ENCODE data around the gene TSPAN10.
"Not testable (repeated sequence)": the region's sequence is repeated elsewhere in the genome, so short reads cannot be mapped to it uniquely, and the experiment has no call there.

TSPAN10 gene

DNA sequence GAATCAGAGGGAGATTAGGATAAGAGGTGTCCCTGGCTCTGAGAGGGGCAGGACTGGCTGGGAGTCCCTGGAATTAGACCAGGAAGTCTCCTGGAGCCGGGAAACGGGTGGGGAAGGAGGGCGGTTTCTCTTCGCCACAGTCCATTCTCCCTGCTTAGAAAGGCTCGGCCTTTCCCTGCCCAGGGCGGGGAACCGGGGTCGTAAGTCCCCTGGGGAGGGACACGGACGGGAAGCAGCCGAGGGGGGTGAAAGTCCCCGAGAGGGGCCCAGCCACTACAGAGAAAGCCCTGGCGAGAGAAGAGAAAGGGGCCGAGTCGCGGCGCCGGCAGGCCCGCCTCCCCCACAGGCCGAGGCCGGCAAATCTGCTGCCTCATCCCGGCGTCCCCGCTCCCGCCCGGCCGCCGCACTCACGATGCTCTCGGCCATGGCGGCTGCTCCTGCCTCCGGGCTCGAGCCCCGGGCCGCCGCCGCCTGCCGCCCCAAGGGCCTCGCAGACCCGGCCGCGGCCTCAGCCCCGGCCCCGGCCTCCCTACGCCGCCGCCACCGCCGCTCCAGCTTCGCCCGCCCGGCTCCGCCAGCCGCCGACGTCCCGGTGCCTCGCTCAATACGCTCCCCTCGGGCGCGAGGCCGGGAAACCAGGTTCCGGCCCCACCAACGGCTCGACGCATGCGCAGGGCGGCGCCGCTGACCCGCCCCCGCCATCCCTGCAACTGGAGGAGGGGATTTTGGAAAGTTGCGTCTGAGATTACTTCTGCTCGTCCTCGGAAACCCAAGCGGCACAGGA is at the start of gene TSPAN10, which contains the start of gene NPLOC4:
TSPAN10 (plus strand) TSS at position 692 of the 784 bp plus-strand sequence. CDS start 5,217 bp downstream, outside the sequence.
NPLOC4 (minus strand) TSS at position 608 of the 784 bp plus-strand sequence; CDS start at position 426, 182 bp downstream.
- DNase-seq (ENCODE audit: low spot score) = peak; percentile 94

DNA sequence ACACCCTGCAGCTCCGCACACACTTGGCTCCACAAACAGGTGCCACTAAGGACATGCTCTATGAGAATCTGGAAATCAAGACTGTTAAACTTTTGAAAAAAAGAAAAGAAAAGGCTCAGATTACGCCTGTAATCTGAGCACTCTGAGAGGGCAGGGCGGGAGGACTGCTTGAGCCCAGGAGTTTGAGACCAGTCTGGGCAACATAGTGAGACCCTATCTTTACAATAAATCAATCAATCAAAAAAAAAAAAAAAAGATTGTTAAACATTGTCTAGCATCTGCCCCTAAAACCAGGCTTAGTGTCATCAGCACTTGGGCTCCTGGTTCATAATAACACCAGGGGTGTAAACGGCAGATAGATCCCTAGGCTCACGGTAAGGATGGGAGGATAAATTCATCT is 47.4 kb upstream of the TSPAN10 start:
- DNase-seq (ENCODE audit: low spot score) = no peak

DNA sequence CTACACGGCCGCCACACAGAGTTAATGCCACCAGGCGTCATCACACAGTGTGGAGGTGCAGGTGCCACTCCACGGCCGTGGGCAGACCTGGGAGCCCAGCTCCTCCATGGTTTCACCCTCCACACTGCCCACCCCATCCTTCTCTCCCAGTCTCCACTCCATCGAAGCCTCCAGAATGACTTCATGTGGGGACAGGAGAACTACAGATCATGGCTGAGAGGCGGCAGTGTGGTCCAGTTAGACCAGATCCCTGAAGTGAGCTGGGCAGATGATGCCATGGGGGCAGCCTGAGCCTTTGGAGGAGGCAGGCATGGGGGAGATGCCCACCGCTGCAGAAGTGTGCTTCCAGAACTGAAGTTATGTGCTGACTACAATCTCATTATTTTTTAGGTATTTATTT is 46.9 kb upstream of the TSPAN10 start:
- no peak for DNase-seq (ENCODE audit: low spot score)

DNA sequence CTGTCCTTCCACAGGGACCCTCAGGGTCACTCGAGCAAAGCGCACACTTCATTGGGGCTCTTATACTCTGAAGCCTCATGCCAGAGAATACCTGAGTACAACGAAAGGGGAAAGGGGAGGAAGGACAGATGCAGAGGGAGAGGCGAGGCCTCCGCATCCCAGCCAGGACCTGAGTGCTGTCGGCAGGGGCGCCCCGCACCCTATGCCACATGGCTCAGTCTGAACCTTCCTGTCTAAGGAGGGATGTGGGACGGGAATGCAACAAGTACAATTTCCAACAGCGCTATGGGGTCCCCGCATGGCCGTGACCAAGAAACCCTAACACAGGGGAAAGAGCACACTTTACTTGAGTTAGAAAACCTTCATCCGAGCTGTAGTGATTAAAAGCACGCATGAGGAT is 45.0 kb upstream of the TSPAN10 start:
- no peak for DNase-seq (ENCODE audit: low spot score)

DNA sequence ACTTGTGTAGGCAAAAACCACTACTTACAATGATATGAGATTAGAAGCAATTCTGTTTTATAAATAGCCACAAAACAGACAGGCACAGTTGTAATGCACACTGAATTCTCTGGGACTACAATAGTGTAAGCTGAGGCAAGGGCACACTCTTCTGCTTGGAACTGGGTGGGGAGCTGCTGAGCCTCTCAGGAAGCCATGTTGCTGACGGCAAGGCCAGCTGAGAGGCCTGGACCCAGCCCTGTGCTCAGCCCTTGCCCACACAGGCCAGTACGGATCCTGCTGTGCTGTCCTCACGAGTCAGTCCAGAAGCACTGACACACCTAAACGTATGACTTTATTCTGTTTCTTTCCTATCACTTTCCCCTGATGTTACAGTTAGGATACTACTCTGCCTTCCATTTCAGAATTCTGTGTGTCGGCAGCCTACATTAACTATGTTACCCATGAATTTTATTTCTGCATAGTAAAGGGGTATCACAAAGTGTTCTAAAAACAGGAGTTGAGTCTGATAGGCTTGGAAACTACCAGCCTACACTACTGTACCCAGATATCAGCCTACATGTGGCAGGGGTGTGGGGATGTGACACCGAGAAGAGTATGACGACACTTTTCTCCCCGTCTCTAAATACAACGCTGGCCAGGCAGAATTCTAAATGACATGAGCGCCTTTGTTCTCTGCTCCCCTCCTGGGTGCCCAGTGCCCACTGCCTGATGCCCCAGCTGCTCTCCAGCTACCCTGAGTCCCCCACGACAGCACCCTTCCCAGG is 43.7 kb upstream of the TSPAN10 start:
- DNase-seq (ENCODE audit: low spot score) = no peak

DNA sequence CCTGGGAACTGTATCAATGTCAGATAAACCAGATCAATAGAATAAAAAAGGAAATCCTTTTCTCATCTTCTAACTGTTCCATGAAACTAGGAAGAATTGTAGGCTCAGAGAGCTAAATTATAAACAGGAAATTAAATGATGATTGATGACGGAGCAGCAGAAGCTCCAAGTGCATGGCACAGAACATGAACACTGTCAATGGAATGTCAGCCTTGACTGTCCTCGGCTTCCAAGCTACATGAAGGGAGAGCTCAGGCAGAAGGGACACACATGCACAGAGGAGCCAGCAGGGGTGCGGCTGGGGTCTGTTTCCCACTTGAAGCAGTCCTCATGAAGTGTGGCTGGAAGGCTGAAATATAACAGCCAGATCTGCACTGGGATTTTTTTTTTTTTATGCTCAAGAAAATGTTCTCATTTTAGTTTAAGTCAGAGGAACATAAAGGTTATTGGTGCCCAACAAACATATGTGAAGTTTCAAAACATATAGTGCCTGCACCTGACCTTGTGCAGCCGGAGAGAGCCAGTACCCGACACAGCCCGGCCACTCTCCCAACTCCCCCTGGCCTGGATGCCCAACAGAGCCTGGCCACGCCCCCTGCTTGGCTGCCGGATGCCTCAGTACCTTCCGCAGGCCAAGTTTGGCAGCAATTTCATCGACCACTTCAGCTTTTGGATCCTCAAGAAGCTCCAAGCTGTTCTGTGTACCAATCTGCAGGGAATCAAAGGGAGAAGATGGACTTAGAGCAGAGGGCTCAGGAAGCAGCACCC is 37.1 kb upstream of the TSPAN10 start:
- no peak for DNase-seq (ENCODE audit: low spot score)

DNA sequence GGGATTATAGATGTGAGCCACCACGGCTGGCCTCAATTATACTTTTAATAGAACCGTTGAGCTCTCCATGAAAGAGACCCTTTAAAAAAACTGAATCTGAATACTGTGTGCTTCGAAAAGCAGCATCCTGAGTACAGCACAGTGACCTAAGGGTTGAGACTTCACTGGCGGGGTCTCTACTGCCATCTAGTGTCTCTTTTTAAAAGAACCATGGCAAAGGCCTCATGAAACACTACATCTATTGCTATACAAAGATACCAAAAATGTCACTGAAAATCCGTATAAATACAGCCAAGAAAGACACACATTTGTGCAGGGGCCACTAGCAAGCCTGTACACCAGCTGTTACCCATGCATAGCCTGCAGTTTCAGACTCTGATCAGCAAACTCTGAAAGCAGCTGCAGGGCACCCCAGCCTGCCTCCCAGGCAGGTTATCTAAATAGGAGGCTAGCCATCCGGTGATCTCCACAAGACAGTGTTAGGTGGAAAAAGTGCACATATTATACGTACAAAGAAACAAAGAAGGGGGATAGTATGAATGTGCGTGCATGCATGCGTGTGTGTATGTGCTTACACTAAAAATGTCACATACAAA is 35.4 kb upstream of the TSPAN10 start:
- no peak for DNase-seq (ENCODE audit: low spot score)

DNA sequence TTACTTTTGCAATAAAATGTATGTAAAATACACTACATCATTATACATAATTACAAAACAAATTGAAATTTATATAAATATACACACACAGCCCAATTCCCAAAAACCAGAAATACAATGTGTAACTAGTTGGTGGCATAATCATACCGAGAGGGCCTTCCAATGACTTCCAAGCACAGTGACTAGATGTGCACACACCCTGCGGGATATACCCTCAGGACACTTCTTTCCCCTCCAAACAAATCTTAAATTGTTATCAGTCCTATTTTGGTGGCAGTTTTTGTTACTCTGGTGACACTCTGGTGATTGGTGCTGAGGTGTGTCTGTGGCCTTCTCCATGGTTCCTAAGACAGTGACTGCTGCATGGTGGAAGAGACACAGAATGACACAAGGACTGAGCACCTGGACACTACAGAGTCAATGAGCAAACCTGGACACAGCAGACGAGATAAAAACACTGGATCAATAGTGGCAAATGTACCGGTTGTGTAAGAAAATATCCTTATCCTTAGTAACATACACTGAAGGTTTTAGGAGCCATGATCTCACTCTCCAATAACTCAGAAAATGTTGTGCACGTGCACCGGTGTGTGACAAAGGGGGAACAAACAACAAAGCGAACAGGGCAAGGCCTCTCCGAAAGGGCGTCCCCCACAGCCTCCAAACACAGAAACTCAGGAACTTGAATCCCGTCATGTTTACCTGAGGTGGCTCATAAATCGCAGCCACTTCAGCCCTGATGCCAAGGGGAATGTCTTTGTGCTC is 33.0 kb upstream of the TSPAN10 start:
- no peak for DNase-seq (ENCODE audit: low spot score)

DNA sequence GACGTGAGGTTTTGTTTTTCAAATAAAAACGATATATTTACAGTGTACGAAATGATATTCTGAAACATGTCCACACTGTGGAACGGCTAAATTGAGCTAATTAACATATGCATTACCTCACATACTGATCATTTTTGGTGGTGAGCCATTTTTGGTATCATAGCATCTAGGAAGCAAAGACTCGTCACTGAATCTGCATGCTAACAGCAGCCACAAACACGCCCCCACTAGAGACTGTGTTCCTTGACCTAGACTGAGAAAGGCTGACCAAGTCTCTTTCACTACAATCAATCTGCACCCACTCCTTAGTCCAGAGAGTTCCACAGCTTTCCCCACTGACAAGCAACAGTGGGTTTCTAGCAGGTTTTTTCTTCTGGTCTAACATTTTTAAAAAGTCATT is 29.6 kb upstream of the TSPAN10 start:
- DNase-seq (ENCODE audit: low spot score) = no peak

DNA sequence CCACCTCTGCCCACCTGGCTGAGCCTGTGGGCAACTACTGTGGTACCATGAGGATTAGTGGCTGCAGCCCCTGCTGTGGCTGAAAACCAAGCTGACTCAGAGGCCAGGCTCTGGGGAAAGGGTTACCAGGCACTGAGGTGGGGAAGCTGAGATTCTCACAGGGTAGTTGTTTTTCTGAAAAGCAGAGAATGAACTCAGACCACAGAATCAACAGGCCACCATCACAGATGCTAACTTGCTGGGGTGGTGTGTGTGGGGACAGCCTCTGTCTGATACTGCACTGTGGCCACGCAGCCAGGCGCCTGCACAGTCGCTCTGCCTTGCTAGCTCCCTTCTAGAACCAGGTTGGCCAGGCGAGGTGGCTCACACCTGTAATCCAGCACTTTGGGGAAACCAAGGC is 28.9 kb upstream of the TSPAN10 start:
- no peak for DNase-seq (ENCODE audit: low spot score)

DNA sequence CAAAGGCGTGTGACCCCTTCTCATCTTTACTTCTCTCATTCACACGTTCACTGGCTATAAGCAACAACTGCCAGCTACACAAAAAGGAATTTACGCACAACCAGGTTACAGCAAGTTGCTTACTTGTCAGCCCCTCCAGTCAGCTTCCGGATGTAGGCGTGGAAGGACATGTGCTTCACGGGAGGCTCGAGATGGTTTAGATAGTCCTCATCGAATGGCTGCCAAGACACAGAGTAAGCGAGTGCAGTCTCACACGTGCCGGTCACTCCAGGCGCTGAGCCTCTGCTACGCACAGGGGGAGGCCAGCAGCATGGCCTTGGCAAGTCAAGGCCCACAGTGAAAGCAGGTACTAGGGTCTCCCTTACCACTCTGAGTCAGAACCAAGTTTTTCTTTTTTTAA is 28.4 kb upstream of the TSPAN10 start:
- DNase-seq (ENCODE audit: low spot score) = no peak

DNA sequence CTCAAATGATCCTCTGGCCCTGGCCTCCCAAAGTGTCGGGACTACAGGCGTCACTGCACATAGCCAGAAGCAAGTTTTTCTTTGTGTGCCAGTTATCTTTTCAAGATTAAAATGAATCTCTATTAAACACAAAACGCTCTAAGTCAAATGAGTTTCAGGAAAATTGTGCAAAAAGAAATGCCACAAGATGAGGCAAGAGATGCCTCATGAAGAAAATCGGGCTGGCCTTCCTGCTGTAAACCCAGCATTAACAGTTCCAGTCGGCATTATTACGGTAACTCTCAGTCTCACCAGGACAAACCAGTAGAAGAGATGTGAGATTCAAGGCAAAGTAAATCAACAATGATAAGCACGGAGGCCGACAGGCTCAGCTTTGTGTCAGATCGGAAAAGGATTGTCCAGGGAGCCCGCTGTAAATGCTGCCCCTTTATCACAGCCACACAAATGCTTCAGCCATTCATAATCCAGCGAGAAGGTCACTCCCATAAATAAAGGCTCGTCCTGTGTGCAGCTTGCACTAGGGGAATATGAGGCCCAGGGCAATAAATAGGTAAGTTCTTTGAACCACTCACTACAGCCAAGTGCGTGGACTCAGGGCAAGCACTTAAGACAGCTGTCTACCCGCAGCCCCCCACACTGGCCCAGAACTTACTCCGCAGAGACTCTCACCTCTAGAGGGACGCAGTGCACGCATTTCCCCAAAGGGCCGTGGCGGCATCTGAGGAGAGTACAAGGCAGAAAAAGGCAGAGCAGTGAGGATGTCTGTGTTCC is 27.3 kb upstream of the TSPAN10 start:
- DNase-seq (ENCODE audit: low spot score) = no peak

DNA sequence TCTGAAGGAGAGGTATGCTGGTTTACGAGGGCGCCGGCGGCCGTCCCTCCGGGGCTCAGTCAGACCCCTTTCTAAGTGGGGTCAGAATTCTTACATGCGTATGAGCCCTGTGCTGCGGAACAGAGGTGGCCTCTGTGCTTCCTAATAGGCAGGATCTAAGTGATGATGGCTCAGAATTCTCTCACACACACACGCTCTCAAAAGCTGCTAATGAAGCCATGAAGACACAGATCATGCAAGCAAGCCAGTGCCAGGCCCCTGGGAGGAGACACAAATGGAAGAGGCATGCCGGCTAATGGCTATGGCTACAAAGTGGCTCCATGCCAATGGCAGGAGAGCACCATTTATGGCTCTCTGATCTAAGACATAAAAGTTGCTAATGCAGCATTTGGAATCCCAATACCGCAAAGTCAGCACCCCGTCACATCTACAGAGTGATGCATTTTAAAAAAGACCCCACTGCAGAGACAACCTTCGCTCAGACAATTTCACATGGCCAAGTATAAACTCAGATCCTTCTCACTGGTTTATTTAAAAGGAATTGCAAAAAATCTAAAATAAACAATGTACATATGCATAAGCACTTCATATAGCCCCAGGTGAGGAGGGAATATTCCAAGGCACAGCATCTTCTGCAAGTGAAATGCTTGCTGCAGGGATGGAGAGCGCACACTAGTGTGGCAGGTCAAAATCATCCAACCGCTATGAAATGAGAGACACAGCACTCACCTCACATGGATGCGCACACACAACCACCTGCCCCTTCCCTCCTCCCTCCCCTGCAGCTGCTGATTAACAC is 24.6 kb upstream of the TSPAN10 start:
- DNase-seq (ENCODE audit: low spot score) = no peak

DNA sequence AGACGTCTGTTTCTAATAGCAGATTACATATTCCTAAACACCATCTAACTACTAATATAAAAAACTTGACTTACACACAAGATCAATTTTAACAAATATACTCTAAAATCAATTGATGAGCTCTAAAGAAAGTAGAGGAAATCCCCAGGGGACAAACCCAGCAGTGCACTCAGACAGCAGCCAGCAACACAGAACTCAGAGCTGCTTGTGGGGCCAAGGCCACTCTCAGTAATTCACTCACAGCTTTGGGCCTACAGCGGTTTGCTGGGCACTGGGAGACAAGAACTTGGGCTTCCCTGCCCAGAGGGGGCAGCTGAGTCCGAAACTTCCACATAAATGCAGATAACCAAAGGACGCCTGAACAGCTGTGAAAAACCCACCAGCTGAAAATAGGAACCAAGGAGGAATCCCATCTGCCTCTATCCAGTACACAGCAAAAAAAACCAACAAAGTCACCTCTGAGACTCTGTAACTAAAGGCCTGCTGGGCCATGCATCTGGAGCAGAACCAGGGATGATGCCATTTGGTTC is 21.5 kb upstream of the TSPAN10 start:
- no peak for DNase-seq (ENCODE audit: low spot score)

DNA sequence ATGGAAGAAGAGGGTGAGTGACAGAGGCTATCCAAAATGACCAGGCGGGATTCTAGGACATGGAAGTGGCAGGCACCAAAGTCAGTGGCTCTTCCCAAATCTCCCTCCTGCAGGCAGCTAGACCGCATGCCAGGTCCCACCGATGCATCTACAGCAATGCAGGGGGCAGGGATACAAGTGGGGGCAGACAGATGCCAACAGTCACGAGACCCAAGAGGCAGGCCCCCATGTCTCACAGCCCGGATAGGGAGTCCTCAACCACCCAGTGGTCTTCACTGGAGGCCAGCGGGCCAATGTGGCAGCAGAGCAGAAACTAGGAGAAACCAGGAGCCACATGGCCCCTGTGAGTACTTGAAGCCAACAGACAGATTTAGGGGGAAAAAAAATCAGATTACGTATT is 20.1 kb upstream of the TSPAN10 start:
- no peak for DNase-seq (ENCODE audit: low spot score)

DNA sequence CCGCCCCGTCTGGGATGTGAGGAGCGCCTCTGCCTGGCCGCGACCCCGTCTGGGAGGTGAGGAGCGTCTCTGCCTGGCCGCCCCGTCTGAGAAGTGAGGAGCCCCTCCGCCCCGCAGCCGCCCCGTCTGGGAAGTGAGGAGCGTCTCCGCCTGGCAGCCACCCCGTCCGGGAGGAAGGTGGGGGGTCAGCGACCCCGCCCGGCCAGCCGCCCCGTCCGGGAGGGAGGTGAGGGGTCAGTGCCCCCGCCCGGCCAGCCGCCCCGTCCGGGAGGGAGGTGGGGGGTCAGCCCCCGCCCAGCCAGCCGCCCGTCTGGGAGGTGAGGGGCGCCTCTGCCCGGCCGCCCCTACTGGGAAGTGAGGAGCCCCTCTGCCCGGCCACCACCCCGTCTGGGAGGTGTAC is 18.7 kb upstream of the TSPAN10 start:
- not testable (repeated sequence) for DNase-seq (ENCODE audit: low spot score)

DNA sequence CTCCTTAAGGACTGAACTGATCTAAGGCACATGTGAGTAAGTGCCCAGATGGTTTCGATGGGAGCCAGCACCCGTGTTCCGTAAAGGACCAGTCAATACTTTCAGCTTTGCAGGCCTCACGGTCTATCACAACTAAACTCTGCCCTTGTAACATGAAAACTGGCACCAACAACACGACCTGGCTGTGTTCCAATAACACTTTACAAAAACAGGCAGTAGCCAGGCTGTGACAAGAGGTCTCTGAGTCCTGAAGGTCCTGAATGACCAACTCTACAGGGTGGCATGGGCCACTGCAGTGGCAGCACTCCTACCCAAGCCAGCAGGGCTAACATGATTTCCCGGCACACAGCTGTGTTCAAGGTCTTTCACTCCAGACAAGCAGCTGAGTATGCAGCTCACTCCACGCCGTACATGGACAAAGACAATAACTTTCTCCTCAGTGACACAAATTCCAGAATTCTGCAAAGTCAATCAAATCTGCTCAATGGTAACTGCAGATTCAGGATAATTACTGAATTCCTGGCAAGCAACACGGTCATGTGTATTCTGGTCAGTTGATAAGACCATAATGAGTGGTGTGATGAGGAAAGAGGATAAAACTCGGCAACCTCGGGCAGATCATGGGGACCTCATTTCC is 15.4 kb upstream of the TSPAN10 start:
- no peak for DNase-seq (ENCODE audit: low spot score)

DNA sequence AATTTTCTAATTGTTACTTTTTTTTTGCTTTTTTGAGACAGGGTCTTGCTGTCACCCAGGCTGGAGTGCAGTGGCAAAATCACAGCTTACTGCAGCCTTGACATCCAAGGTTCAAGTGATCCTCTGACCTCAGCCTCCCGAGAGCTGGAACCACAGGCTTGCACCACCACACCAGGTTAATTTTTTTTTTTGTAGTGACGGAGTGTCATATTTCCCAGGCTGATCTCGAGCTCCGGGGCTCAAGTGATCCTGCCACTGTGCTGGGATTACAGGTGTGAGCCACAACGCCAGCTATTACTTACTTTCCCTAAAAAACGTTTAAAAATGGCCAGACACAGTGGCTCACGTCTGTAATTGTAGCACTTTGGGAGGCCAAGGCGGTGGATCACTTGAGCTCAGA is 6.7 kb upstream of the TSPAN10 start:
- no peak for DNase-seq (ENCODE audit: low spot score)

DNA sequence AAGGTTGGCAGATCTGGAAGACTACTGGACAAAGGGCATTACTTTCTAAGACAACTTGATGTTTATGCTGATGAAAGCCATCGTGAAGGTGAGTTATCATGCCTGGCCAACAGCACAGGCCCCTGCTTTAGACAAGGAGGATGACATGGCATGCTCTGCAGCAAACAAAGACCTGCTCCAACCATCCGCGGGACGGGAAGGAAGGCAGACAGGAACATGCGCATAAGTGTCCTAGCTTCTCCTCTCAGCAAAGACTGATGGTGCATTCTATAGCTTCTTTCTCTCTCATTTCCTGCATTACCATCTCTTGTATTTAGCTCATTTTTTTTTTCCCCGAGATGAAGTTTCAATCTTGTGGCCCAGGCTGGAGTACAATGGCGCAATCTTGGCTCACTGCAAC is 5.5 kb upstream of the TSPAN10 start:
- no peak for DNase-seq (ENCODE audit: low spot score)
